Stomach (tissue), 4 donors: ENCODE measurements around the gene CCDC63.

Source experiments
- CTCF ChIP-seq, 7 experiments: fragments of 450-650 bp in 4 of 7; fragments of 200-600 bp in 3 of 7; sonication (generic) in 3 of 7; IDR thresholded peaks; one replicate each; pipeline ENCODE4 v1.5.1; 2016 to 2019; ENCODE audit warnings: antibody characterized with exemption in 7 of 7, control low read depth in 2 of 7, mild to moderate bottlenecking in 1 of 7
- POLR2A ChIP-seq, 4 donors: fragments of 450-650 bp; IDR thresholded peaks; one replicate each; pipeline ENCODE4 v1.6.1; 2016; ENCODE audit warnings: antibody characterized with exemption in 4 of 4, control low read depth in 2 of 4, mild to moderate bottlenecking in 1 of 4, moderate library complexity in 1 of 4
- POLR2AphosphoS5 ChIP-seq, 3 donors: sonication (generic); formaldehyde crosslinking; IDR thresholded peaks; one replicate each; pipeline ENCODE4 v1.6.1; 2016; ENCODE audit warnings: antibody characterized with exemption in 3 of 3

- TF ChIP-seq CTCF (IDR thresholded peaks at IDR 0.05) (no peak), POLR2AphosphoS5 (IDR thresholded peaks at IDR 0.05) (no peak), POLR2A (IDR thresholded peaks at IDR 0.05) (no peak)
Observed at GRCh38 chr12:110818511-110818910, 28.3 kb upstream of the CCDC63 start.
